ENCODE data around the gene ABCB1. TPM values are rescaled to one million over a fixed set of nuclear protein-coding genes. Genes with fewer than 3 reads are reported as not detected.

Gene ABCB1
- total RNA-seq, 1 donor from 2014 or later: 0.78 TPM

DNA sequence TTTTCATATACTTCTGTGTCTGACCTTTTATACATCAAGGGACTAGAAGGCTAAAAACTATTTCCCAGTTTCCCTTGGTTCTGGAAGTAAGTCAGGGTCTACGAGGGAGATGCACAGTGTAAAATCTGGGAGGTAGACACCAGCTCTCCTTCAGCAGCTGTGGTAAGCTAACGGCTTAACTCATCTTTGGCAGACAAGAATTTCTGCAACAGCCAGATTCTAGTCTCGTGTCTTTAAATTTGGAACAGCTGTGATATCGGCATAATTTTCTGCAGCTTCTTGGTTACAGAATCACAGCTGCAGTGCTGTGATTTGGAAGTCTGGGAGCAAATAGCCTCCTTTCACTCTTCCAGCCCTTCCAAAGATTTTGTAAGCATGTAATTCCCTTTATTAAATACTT, 87.8 kb downstream of the ABCB1 start:
- H3K27me3 Mint-ChIP-seq (ENCODE audit: unreplicated experiment): no peaks in the 10 kb centered on the region
- no peaks in the 10 kb centered on the region for H3K36me3 Mint-ChIP-seq (ENCODE audit: unreplicated experiment)
- no peaks in the 10 kb centered on the region for H3K9me3 Mint-ChIP-seq (ENCODE audit: unreplicated experiment)
- no peak overlapping the region for H3K4me3 Mint-ChIP-seq (ENCODE audit: unreplicated experiment)
- no peak overlapping the region for H3K27ac Mint-ChIP-seq (ENCODE audit: unreplicated experiment)
- peaks cover 15% of the 10 kb centered on the region for H3K4me1 Mint-ChIP-seq (ENCODE audit: low read depth, unreplicated experiment)
- DNase-seq: no peak
- TF ChIP-seq, protein P1, sequence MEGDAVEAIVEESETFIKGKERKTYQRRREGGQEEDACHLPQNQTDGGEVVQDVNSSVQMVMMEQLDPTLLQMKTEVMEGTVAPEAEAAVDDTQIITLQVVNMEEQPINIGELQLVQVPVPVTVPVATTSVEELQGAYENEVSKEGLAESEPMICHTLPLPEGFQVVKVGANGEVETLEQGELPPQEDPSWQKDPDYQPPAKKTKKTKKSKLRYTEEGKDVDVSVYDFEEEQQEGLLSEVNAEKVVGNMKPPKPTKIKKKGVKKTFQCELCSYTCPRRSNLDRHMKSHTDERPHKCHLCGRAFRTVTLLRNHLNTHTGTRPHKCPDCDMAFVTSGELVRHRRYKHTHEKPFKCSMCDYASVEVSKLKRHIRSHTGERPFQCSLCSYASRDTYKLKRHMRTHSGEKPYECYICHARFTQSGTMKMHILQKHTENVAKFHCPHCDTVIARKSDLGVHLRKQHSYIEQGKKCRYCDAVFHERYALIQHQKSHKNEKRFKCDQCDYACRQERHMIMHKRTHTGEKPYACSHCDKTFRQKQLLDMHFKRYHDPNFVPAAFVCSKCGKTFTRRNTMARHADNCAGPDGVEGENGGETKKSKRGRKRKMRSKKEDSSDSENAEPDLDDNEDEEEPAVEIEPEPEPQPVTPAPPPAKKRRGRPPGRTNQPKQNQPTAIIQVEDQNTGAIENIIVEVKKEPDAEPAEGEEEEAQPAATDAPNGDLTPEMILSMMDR (IDR thresholded peaks at IDR 0.05; ENCODE audit: partially characterized antibody, unreplicated experiment): no peak

DNA sequence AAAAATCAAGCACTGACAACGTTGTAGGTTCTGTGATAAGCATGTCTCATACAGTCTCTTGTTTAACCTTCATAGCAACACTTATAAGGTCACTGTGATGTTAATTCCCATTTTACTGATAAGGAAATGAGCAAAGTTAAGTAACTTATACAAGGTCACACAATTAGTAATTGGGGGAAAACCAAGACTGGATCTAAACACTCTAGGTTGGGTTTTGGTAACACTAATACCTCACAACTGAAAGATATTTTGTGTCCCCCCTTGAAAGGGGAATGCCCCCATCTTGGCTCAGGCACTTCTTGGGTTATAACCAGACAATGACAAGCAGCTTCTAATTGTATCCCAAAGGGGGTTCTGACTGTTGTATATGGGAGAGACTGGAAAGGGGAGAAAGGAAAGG, 89.2 kb downstream of the ABCB1 start:
- TF ChIP-seq, protein P1 (IDR thresholded peaks at IDR 0.05; ENCODE audit: partially characterized antibody, unreplicated experiment): no peak
- peaks cover 15% of the 10 kb centered on the region for H3K4me1 Mint-ChIP-seq (ENCODE audit: low read depth, unreplicated experiment)

DNA sequence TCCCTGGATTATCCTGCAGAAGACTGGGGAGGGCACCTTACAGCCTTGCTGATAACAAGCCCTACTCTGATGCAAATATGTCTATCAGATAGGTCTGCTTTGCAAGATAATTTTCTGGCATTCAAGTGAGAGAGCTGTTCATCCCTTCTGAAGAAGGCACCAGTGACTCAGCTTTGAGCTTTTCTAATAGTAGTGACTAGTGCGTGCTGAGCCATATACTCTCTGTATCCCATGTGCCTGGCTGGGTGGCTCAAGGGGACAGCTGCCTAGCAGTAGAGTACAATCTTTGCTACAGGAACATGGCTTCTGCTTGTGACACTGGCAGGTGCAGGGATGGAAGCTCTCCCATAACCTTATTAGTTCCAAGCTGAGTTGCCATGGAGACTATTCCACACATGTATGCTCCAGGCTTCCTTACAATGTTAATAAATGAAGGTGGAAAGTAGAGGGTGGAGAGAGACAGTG, 90.2 kb downstream of the ABCB1 start:
- TF ChIP-seq, protein P1 (IDR thresholded peaks at IDR 0.05; ENCODE audit: partially characterized antibody, unreplicated experiment): no peak
- DNase-seq: no peak
- Mint-ChIP-seq H3K36me3 (ENCODE audit: unreplicated experiment) (no peaks in the 10 kb centered on the region), H3K27ac (ENCODE audit: unreplicated experiment) (peak overlapping the region; percentile 18), H3K27me3 (ENCODE audit: unreplicated experiment) (no peaks in the 10 kb centered on the region), H3K4me1 (ENCODE audit: low read depth, unreplicated experiment) (peaks cover 16% of the 10 kb centered on the region), H3K4me3 (ENCODE audit: unreplicated experiment) (no peak overlapping the region), H3K9me3 (ENCODE audit: unreplicated experiment) (no peaks in the 10 kb centered on the region)

More for the DNA sequence above, 89.2 kb downstream of the ABCB1 start:
- no peak for DNase-seq
- H3K27ac Mint-ChIP-seq (ENCODE audit: unreplicated experiment): no peak overlapping the region
- H3K27me3 Mint-ChIP-seq (ENCODE audit: unreplicated experiment): no peaks in the 10 kb centered on the region
- H3K9me3 Mint-ChIP-seq (ENCODE audit: unreplicated experiment): no peaks in the 10 kb centered on the region
- no peak overlapping the region for H3K4me3 Mint-ChIP-seq (ENCODE audit: unreplicated experiment)
- no peaks in the 10 kb centered on the region for H3K36me3 Mint-ChIP-seq (ENCODE audit: unreplicated experiment)

DNA sequence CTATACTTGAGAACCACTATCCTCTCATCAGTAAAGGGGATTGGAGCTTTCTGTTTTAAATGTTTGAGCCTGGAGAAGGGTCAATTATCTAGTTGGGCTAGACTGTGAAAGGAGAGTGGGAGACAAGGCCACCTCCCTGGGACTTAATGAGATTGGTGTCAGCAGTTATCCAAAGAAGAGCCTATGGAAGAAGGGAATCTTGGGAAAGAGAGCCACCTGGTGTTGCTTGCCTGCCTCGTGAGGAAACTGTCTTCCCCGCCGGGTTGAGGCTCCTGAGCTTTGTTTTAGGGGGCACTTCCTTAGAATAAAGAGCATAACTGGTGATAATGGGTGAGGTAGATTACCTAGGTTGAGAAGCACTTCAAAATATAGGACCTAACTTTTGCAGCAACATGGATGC, 93.2 kb downstream of the ABCB1 start:
- Mint-ChIP-seq H3K4me1 (ENCODE audit: low read depth, unreplicated experiment) (peaks cover 8% of the 10 kb centered on the region), H3K27me3 (ENCODE audit: unreplicated experiment) (no peaks in the 10 kb centered on the region), H3K4me3 (ENCODE audit: unreplicated experiment) (no peak overlapping the region), H3K9me3 (ENCODE audit: unreplicated experiment) (no peaks in the 10 kb centered on the region), H3K27ac (ENCODE audit: unreplicated experiment) (no peak overlapping the region), H3K36me3 (ENCODE audit: unreplicated experiment) (no peaks in the 10 kb centered on the region)
- DNase-seq: no peak
- TF ChIP-seq, protein P1 (IDR thresholded peaks at IDR 0.05; ENCODE audit: partially characterized antibody, unreplicated experiment): no peak

DNA sequence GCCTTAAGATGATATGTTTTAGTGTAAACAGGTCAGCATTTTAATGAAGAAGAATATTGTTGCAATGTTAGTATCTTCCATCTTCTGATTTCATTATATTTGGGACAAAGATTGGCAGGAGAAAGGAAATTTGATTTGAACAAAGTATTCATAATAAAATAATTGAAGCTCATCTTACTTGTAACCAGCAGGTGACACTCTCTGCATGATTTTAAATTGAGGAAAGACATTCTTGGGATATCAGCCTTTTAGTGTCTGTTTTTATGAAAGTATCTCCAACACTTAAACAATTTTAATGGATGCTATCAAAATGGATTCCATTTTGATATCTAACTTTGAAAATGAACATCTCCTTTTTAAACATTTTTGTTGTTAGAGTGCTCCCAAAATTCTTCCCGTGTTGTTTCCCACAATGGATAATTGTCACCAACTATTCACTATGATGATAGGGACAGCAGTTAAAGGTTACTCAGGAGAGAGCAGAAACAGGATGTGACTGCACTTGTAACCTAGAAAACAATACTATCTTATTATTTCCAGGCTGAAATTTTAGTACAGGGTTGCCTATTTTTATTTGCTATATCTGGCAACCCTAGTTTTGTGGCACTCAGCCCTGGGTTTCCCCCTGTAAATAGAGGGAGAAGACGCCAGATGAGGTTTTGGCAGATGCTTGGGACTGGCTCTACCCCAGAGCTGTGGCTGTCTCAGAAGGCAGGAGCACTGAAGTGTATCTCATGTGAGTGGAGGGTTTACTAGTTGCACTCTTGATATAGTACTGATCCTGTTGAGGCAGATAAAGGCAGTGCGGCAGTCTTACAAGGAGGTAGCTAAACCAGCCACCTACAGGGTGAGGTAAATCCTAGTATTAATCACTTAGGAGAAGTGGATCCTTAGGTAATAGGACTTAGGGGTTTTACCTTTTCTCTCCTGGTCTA, 94.2 kb downstream of the ABCB1 start:
- no peak overlapping the region for H3K4me3 Mint-ChIP-seq (ENCODE audit: unreplicated experiment)
- no peak for DNase-seq
- H3K9me3 Mint-ChIP-seq (ENCODE audit: unreplicated experiment): no peaks in the 10 kb centered on the region
- H3K27me3 Mint-ChIP-seq (ENCODE audit: unreplicated experiment): no peaks in the 10 kb centered on the region
- no peaks in the 10 kb centered on the region for H3K36me3 Mint-ChIP-seq (ENCODE audit: unreplicated experiment)
- H3K27ac Mint-ChIP-seq (ENCODE audit: unreplicated experiment): no peak overlapping the region
- peaks cover 5% of the 10 kb centered on the region for H3K4me1 Mint-ChIP-seq (ENCODE audit: low read depth, unreplicated experiment)
- TF ChIP-seq, protein P1 (IDR thresholded peaks at IDR 0.05; ENCODE audit: partially characterized antibody, unreplicated experiment): no peak

Data from glutamatergic neuron (in vitro differentiated cells).